AG20443 (cell line): ENCODE results near the gene GFOD1.
"Not testable (repeated sequence)": the region's sequence is repeated elsewhere in the genome, so short reads cannot be mapped to it uniquely, and the experiment has no call there.

Experiments used
- DNase-seq: peaks from one replicate; pipeline ENCODE4 v3.0.0; 2012; ENCODE audit warnings: low spot score, mixed read lengths

The GFOD1 gene

GRCh38 chr6:13404228-13404891, 83.0 kb downstream of the GFOD1 start:
- peak; percentile 67 for DNase-seq

GRCh38 chr6:13402711-13403110, 84.7 kb downstream of the GFOD1 start:
- no peak for DNase-seq

GRCh38 chr6:13400772-13401171, 86.6 kb downstream of the GFOD1 start:
- DNase-seq, result no peak

- no peak for DNase-seq
These were observed 88.9 kb downstream of the GFOD1 start for GRCh38 chr6:13398421-13398994.

- no peak for DNase-seq
These were observed 89.4 kb downstream of the GFOD1 start for GRCh38 chr6:13398069-13398381.

- no peak for DNase-seq
These were observed 89.9 kb downstream of the GFOD1 start for GRCh38 chr6:13397359-13398068.

GRCh38 chr6:13396241-13396792, 91.1 kb downstream of the GFOD1 start:
- DNase-seq, result no peak

GRCh38 chr6:13395272-13396237, 91.8 kb downstream of the GFOD1 start:
- peak; percentile 61 for DNase-seq

GRCh38 chr6:13392462-13392861, 94.9 kb downstream of the GFOD1 start:
- DNase-seq, result no peak

GRCh38 chr6:13391537-13391936, 95.9 kb downstream of the GFOD1 start:
- DNase-seq, result no peak

- DNase-seq, result no peak
These were observed 96.7 kb downstream of the GFOD1 start for GRCh38 chr6:13390658-13391057.

GRCh38 chr6:13389237-13389636, 98.2 kb downstream of the GFOD1 start:
- not testable (repeated sequence) for DNase-seq

GRCh38 chr6:13388769-13389168, 98.6 kb downstream of the GFOD1 start:
- DNase-seq, result not testable (repeated sequence)

GRCh38 chr6:13384966-13385365, 102.4 kb downstream of the GFOD1 start:
- no peak for DNase-seq

GRCh38 chr6:13384506-13384905, 102.9 kb downstream of the GFOD1 start:
- DNase-seq, result no peak

- DNase-seq, result peak; percentile 52
These were observed 103.9 kb downstream of the GFOD1 start for GRCh38 chr6:13383328-13384163.

- DNase-seq, result no peak
These were observed 106.6 kb downstream of the GFOD1 start for GRCh38 chr6:13380761-13381160.

- no peak for DNase-seq
These were observed 108.5 kb downstream of the GFOD1 start for GRCh38 chr6:13378669-13379590.

GRCh38 chr6:13377054-13377758, 110.2 kb downstream of the GFOD1 start:
- DNase-seq, result no peak
